Ovary (tissue), 9 donors: ENCODE data around the gene SEC16B. TPM values are rescaled to one million over a fixed set of nuclear protein-coding genes. Genes with fewer than 3 reads are reported as not detected.

Experiments
- DNase-seq, 5 donors: peaks; one replicate each; pipeline ENCODE4 v3.0.0-alpha.2; 2019 to 2020
- H3K27ac ChIP-seq, 2 donors: fragments of 200-600 bp; one replicate each; pipeline versions ENCODE4 v1.5.1 to v1.8.0; 2019 to 2022
- H3K27me3 ChIP-seq: fragments of 200-600 bp; one replicate; pipeline ENCODE4 v1.8.0; 2022
- H3K36me3 ChIP-seq: fragments of 200-600 bp; sonication (generic); one replicate; pipeline ENCODE4 v1.5.1; 2019
- H3K4me1 ChIP-seq: one replicate; pipeline ENCODE4 v1.8.1; 2013; ENCODE audit warnings: mild to moderate bottlenecking, moderate library complexity; ENCODE audit not compliant: insufficient read depth
- H3K4me3 ChIP-seq: fragments of 200-600 bp; sonication (generic); one replicate; pipeline ENCODE4 v1.5.1; 2017
- H3K9me3 ChIP-seq, 2 donors: fragments of 200-600 bp in 1 of 2; sonication (generic) in 1 of 2; one replicate each; pipeline versions ENCODE4 v1.5.1 to v1.8.1; 2013 to 2019; ENCODE audit warnings: mild to moderate bottlenecking in 1 of 2, moderate library complexity in 1 of 2
- CTCF ChIP-seq, 3 donors: fragments of 450-650 bp in 2 of 3; fragments of 200-600 bp in 1 of 3; IDR thresholded peaks; one replicate each; pipeline versions ENCODE4 v1.5.1 to v1.8.0; 2016 to 2022; ENCODE audit warnings: antibody characterized with exemption in 3 of 3, mild to moderate bottlenecking in 1 of 3
- EP300 ChIP-seq: sonication (generic); formaldehyde crosslinking; IDR thresholded peaks from one replicate; pipeline ENCODE4 v1.6.1; 2017; ENCODE audit warnings: antibody characterized with exemption
- POLR2A ChIP-seq: fragments of 450-650 bp; IDR thresholded peaks from one replicate; pipeline ENCODE4 v1.6.1; 2017; ENCODE audit warnings: antibody characterized with exemption, mild to moderate bottlenecking, moderate library complexity
- WGBS, 3 donors: extraction: QIAGEN DNeasy Blood & Tissue Kit in 1 of 3; methylation state at CpG; one replicate each; pipeline versions ENCODE4 v1.1.5 to v1.1.7; 2013 to 2017; 5-methylcytosine and 5-hydroxymethylcytosine counted together
- intact Hi-C, 4 donors: fragments of 100-400 bp; cut with DNase I; formaldehyde crosslinking; loops; one replicate each; pipeline versions ENCODE4 v1.11.0 to v1.15.1; 2022 to 2023
- polyA plus RNA-seq, 2 donors: library from polyadenylated mRNA; stranded (reverse); fragments of 200-250 nt in 1 of 2; fragments of 350-450 nt in 1 of 2; fragmentation: Illumina TruSeq in 1 of 2; extraction: RNeasy Lipid Tissue Mini Kit (QIAGEN cat#74804) in 1 of 2; gene quantifications; one replicate each; pipeline ENCODE4 v1.2.3, GENCODE V29; 2013 to 2014
- total RNA-seq, 7 donors: library from RNA; depleted of rRNA in 2 of 7; stranded (reverse); fragments of >200 nt in 2 of 7; fragmentation: NEBNext Ultra II Directional in 3 of 7; extraction: Animal tissue kit (Norgen Biotek cat#: 25700) in 3 of 7; gene quantifications; one replicate each; pipeline versions ENCODE4 v1.1.0 to v1.2.4, GENCODE V29; 2016 to 2023
- donor health status: DM: no; HTN: no; CAD: no; lungs with moderate emphysema.
- donor health status: DM: no; HTN: no; CAD: no.
- donor health status: Bipolar disorder and iron deficiency.
- donor health status: DM: yes; HTN: yes; CAD: no.
- donor health status: DM: no; HTN: no; CAD: no.
- donor health status: DM: yes; HTN: yes; CAD: no.

Gene SEC16B
- total and polyA plus RNA-seq, 9 donors: 1.6 to 5.1 (median 3.0) TPM

- Histone ChIP-seq H3K27ac (no peak overlapping the region), H3K9me3 (no peaks in the 10 kb centered on the region), H3K4me3 (no peak overlapping the region), H3K4me1 (peaks cover 8% of the 10 kb centered on the region), H3K27me3 (no peaks in the 10 kb centered on the region), H3K36me3 (no peaks in the 10 kb centered on the region)
- intact Hi-C loops: no loop called here
- TF ChIP-seq CTCF (IDR thresholded peaks at IDR 0.05): no peak
- TF ChIP-seq POLR2A: no peak
- no peak for TF ChIP-seq EP300
- DNase-seq: no peak
- WGBS, 3 donors: 88 to 95% (median 92%) methylated on average over 3 of the region's 3 CpGs
Measured at GRCh38 chr1:177922209-177922608, 47.6 kb downstream of the SEC16B start.

- DNase-seq: no peak
- Histone ChIP-seq H3K4me1 (peaks cover 7% of the 10 kb centered on the region), H3K27ac (no peak overlapping the region), H3K9me3 (no peaks in the 10 kb centered on the region), H3K4me3 (no peak overlapping the region), H3K36me3 (no peaks in the 10 kb centered on the region), H3K27me3 (no peaks in the 10 kb centered on the region)
- no peak for TF ChIP-seq POLR2A
- TF ChIP-seq EP300: no peak
- 90 to 94% (median 93%) methylated on average over 4 of the region's 4 CpGs for WGBS, 3 donors
- intact Hi-C loops: no loop called here
Measured at GRCh38 chr1:177921590-177921989, 48.3 kb downstream of the SEC16B start.

GRCh38 chr1:177920091-177920490 lies 49.8 kb downstream of the SEC16B start:
- intact Hi-C loops: no loop called here
- no peaks in the 10 kb centered on the region for H3K27me3 ChIP-seq
- TF ChIP-seq POLR2A (no peak), EP300 (no peak), CTCF (IDR thresholded peaks at IDR 0.05) (no peak)
- no peaks in the 10 kb centered on the region for H3K36me3 ChIP-seq
- peaks cover 4% of the 10 kb centered on the region for H3K4me1 ChIP-seq
- H3K4me3 ChIP-seq: no peak overlapping the region
- H3K9me3 ChIP-seq: no peaks in the 10 kb centered on the region
- H3K27ac ChIP-seq: no peak overlapping the region
- WGBS, 3 donors: 93 to 96% (median 95%) methylated on average over 2 of the region's 2 CpGs
- no peak for DNase-seq

- WGBS, 3 donors: 88 to 94% (median 93%) methylated on average over 3 of the region's 3 CpGs
Measured at GRCh38 chr1:177915641-177916040, 54.2 kb downstream of the SEC16B start.

GRCh38 chr1:177914603-177915002 lies 55.3 kb downstream of the SEC16B start:
- Histone ChIP-seq H3K4me3 (no peak overlapping the region), H3K36me3 (no peaks in the 10 kb centered on the region), H3K4me1 (no peaks in the 10 kb centered on the region), H3K9me3 (no peaks in the 10 kb centered on the region), H3K27ac (no peak overlapping the region), H3K27me3 (no peaks in the 10 kb centered on the region)
- intact Hi-C loops: no loop called here
- TF ChIP-seq POLR2A (no peak), EP300 (no peak), CTCF (IDR thresholded peaks at IDR 0.05) (no peak)
- no peak for DNase-seq
- WGBS, 3 donors: 91 to 94% (median 93%) methylated on average over 7 of the region's 7 CpGs

More at GRCh38 chr1:177915641-177916040, 54.2 kb downstream of the SEC16B start:
- Histone ChIP-seq H3K27ac (no peak overlapping the region), H3K9me3 (no peaks in the 10 kb centered on the region), H3K4me1 (no peaks in the 10 kb centered on the region), H3K4me3 (no peak overlapping the region), H3K27me3 (no peaks in the 10 kb centered on the region), H3K36me3 (no peaks in the 10 kb centered on the region)
- no peak for DNase-seq
- intact Hi-C loops: no loop called here
- TF ChIP-seq CTCF (IDR thresholded peaks at IDR 0.05) (no peak), POLR2A (no peak), EP300 (no peak)
